Measurements from ENCODE around the gene HHATL.
A peak's percentile ranks its signal among the peaks of the same experiment; 100 is the strongest.

The HHATL gene, protein sequence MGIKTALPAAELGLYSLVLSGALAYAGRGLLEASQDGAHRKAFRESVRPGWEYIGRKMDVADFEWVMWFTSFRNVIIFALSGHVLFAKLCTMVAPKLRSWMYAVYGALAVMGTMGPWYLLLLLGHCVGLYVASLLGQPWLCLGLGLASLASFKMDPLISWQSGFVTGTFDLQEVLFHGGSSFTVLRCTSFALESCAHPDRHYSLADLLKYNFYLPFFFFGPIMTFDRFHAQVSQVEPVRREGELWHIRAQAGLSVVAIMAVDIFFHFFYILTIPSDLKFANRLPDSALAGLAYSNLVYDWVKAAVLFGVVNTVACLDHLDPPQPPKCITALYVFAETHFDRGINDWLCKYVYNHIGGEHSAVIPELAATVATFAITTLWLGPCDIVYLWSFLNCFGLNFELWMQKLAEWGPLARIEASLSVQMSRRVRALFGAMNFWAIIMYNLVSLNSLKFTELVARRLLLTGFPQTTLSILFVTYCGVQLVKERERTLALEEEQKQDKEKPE

DNA sequence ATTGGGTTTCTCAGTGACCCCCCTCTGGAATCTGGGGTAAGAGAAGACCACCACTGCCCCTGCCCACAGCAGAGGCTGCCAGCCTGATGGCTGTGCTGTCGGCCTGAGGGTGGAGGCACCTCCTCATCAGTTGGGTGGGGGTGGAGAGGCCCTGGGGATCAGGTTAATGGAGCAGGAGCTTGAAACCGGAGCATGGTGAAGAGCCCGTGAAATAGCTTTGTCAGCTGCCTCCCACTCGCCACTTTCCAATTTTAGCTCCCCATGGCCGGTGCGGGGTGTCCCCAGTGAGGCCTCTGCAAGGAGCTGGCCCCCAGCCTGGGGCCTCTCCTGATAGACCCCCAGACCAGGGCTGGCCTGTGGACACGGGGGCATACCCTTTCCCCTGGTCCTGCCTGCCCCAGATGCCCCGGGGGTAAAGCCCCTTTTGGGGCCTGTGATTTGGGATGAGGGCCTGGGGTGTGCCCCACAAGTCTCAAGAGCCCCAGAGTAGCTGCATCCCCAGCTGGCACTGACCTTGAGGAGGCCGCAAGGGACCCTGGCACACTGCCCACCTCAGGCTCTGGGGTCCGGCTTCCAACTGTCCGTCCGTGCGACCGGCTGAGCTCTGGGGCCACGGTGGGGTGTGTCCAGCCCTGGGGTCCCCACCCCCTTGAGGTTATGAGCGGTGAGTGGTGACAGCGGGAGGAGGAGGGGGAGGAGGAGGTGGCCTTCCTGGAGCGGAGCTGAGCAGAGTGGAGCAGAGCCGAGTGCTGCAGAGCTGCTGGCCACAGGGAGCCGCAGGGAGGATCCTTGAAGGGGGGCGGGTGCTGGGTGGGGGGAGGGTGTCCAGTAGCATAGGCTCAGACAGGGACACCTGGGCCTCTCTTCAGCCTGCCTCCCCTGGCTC is at the start of gene HHATL:
TSS of gene HHATL (minus strand) at position 733 of the 886 bp plus-strand sequence. CDS start 1,972 bp downstream, outside the sequence.
- no peak for DNase-seq (ENCODE audit: low spot score)
- TF ChIP-seq, protein P1, sequence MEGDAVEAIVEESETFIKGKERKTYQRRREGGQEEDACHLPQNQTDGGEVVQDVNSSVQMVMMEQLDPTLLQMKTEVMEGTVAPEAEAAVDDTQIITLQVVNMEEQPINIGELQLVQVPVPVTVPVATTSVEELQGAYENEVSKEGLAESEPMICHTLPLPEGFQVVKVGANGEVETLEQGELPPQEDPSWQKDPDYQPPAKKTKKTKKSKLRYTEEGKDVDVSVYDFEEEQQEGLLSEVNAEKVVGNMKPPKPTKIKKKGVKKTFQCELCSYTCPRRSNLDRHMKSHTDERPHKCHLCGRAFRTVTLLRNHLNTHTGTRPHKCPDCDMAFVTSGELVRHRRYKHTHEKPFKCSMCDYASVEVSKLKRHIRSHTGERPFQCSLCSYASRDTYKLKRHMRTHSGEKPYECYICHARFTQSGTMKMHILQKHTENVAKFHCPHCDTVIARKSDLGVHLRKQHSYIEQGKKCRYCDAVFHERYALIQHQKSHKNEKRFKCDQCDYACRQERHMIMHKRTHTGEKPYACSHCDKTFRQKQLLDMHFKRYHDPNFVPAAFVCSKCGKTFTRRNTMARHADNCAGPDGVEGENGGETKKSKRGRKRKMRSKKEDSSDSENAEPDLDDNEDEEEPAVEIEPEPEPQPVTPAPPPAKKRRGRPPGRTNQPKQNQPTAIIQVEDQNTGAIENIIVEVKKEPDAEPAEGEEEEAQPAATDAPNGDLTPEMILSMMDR (IDR thresholded peaks at IDR 0.05; ENCODE audit: extremely low read depth, missing control alignments), result no peak

DNA sequence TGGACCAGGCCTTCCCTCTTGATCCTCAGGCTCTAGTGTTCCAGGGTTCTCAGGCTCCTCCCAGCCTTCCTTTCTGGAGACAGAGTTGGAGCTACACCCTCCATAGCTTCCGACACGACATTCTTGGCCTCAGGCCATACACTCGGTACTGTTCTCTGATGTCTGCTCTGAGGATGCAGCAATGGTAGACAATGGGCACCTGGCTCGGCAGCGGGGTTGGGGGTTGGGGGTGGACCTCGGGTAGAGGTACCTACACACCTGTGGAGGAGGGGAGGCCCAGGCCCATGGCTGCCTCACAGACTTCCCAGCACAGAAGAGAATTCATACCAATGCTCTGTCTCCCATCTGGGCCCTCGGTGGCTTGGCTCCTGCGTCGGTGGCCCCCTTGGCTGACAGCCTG is 49.0 kb upstream of the HHATL start:
- TF ChIP-seq, protein P1 (IDR thresholded peaks at IDR 0.05; ENCODE audit: extremely low read depth, missing control alignments), result no peak

DNA sequence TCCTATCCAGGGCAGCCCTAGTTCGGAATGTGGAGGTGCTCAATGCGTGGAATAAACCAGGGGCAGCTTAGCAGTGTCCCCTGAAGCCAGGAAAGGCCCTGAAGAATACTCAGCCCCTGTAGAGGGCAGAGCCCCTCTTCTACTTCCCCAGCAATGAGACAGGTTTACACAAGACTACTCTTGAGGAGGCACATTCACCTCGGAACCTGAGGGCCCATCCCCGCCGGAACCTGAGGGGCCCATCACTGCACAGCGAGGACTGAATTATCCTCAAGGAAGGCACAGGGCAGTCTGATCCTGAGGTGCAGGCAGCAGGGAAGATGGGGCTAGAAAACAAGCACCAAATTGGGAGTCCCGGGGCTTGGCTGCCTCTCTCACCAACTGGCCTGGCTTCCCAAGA is 48.2 kb upstream of the HHATL start:
- DNase-seq (ENCODE audit: low spot score), result no peak
- TF ChIP-seq, protein P1 (IDR thresholded peaks at IDR 0.05; ENCODE audit: extremely low read depth, missing control alignments), result no peak

More for the DNA sequence above, 49.0 kb upstream of the HHATL start:
- DNase-seq (ENCODE audit: low spot score), result no peak

DNA sequence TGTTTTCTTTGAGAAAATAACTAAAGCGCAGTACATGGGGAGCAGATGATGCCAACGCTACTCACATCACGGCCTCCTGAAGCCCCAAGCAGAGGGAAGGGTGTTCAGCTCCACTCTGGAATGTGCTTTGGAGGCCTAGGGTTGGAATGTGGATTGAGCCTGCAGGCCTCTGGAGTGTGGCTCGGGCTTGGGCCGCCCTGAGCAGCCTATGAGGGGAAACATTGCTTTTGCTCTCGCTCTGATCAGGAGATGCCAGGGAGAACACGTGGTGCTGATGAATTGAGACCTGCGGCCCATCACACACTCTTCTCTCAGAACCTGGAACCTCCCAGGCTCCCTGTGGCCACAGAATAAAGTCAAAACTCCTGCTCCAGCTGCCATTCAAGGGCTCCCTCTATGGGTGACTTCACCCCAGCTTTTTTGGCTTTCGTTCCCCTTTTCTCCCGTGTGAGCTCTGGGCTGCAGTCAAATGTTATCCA is 47.2 kb upstream of the HHATL start:
- peak; percentile 32 for DNase-seq (ENCODE audit: low spot score)
- TF ChIP-seq, protein P1 (IDR thresholded peaks at IDR 0.05; ENCODE audit: extremely low read depth, missing control alignments), result peak; percentile 18

DNA sequence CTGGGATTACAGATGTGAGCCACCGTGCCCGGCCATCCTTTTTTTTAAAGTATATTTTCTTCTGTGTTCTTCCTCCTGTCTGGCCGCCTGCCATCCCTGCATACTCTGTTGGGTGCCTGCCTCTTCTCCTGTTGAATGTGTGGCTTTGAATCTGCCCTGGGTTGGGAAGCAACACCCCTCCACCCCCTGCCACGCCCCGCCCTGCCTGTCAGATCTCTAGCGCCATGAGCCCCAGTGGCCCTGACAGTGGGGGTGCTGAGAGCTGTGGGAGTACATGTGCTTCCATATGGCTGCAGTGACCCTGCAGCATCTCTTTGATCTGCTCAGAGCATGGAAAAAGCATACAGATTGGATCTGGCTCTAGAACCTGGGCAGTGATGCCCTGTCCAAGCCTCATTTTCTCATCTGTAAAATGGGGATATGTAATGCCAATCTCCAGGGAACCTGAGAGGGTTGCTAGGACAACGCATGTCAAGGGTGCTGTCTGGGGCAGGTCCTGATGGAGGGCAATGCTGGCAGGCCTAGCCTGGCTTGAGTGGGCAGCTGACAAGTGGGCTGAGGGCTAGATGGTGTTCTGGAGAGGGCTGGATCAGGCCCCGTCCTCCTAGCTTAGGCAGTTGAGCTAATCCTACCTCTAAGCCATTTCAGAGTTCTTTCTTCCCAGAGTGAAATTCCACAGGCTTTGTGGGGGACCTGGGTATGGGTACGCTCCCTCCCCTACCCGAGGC is 46.6 kb upstream of the HHATL start:
- TF ChIP-seq, protein P1 (IDR thresholded peaks at IDR 0.05; ENCODE audit: extremely low read depth, missing control alignments), result no peak
- DNase-seq (ENCODE audit: low spot score), result no peak

DNA sequence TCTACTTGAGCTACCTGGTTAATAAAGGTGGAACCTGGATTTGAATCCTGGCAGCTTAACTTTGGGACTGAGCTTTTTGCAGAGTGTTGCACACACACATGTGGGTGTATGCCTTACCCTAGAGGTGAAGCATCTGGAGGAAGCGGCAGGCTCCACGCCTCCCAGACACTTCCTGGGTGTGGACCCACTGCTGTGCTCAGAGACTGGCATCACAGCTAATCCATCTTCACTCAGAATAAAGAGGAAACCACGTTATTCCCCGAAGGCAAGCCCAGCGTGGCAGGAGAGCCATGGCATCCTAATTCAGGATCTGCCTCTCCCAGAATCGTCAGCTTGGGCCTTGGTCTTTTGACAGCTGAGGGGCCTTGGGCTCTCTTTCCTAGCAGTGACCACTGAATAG is 45.0 kb upstream of the HHATL start:
- TF ChIP-seq, protein P1 (IDR thresholded peaks at IDR 0.05; ENCODE audit: extremely low read depth, missing control alignments), result no peak
- DNase-seq (ENCODE audit: low spot score), result no peak

Measured in GM20000 (cell line).